ENCODE measurements around the gene NRXN3. TPM values are rescaled to one million over a fixed set of nuclear protein-coding genes. Genes with fewer than 3 reads are reported as not detected.

NRXN3 gene
- total and polyA plus RNA-seq, 8 donors = 0.29 to 41.1 (median 9.1) TPM

DNA sequence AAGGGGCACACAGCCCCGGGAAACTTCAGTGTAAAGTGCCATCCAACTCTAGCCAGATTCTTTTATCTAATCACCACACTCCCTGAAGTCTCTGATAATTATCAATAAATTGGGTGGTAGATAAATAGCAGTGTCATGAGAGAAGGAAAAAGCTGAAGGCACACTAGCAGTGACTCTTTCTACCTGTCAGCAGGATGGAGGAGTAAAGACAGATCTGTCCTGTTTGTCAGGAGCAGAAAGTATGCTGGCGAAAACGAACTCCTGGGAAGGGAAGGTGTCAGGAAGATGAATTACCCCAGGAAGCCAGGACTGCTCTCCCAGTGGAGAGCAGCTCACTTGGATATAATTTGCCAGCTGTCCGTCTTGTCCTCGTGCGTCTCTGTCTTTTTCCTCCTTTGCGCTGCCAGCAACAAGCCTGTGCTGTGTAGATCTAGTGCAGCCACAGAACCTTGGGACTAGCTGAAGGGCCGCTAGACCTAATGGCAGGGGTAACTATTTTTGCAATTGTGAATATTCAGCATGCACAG lies 1059.3 kb downstream of the NRXN3 start:
- TF ChIP-seq, protein P1, sequence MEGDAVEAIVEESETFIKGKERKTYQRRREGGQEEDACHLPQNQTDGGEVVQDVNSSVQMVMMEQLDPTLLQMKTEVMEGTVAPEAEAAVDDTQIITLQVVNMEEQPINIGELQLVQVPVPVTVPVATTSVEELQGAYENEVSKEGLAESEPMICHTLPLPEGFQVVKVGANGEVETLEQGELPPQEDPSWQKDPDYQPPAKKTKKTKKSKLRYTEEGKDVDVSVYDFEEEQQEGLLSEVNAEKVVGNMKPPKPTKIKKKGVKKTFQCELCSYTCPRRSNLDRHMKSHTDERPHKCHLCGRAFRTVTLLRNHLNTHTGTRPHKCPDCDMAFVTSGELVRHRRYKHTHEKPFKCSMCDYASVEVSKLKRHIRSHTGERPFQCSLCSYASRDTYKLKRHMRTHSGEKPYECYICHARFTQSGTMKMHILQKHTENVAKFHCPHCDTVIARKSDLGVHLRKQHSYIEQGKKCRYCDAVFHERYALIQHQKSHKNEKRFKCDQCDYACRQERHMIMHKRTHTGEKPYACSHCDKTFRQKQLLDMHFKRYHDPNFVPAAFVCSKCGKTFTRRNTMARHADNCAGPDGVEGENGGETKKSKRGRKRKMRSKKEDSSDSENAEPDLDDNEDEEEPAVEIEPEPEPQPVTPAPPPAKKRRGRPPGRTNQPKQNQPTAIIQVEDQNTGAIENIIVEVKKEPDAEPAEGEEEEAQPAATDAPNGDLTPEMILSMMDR (IDR thresholded peaks at IDR 0.05) = no peak
- TF ChIP-seq EP300 (IDR thresholded peaks at IDR 0.05) = no peak
- TF ChIP-seq POLR2A (IDR thresholded peaks at IDR 0.05) = no peak
- TF ChIP-seq POLR2AphosphoS5 (IDR thresholded peaks at IDR 0.05) = no peak
- H3K9me3 ChIP-seq = no peaks in the 10 kb centered on the region
- DNase-seq = peak in 1 of 2 donors; percentile 9
- H3K4me3 ChIP-seq = no peak overlapping the region
- intact Hi-C loops (cut with DNase I; ENCODE audit: low total_unique reads) = no loop called here
- 20 to 32% (median 28%) methylated on average over 8 of the region's 8 CpGs for WGBS, 5 donors
- H3K27ac ChIP-seq = no peak overlapping the region
- no peaks in the 10 kb centered on the region for H3K36me3 ChIP-seq
- H3K27me3 ChIP-seq = no peaks in the 10 kb centered on the region
- H3K4me1 ChIP-seq = peaks cover 0 to 6% (median 0%) of the 10 kb centered on the region in 4 donors

DNA sequence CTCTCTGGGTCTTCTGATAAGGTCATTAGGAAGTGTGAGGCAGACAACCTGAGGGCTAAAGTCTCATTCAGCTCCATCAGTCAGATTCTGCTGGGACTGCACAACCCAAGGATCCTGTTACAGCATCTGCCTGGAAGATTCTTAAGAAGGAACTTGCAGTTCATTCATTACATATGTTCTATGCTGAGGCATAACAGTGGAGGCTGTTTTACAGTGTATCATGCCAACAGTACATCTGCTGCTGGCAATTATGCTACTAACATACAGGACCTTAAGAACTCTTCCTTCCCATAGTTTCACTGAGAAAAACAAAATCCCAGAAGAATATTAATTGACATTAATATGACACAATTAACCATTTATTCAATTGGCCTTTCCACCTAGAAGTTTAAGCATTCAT lies 1072.5 kb downstream of the NRXN3 start:
- DNase-seq = peak in 1 of 2 donors; percentile 21
- Histone ChIP-seq H3K36me3 (no peaks in the 10 kb centered on the region), H3K9me3 (no peaks in the 10 kb centered on the region), H3K27me3 (no peaks in the 10 kb centered on the region), H3K4me1 (no peaks in the 10 kb centered on the region), H3K27ac (no peak overlapping the region), H3K4me3 (no peak overlapping the region)
- intact Hi-C loops (cut with DNase I; ENCODE audit: low total_unique reads) = no loop called here
- TF ChIP-seq POLR2A (IDR thresholded peaks at IDR 0.05) (no peak), EP300 (IDR thresholded peaks at IDR 0.05) (no peak), POLR2AphosphoS5 (IDR thresholded peaks at IDR 0.05) (no peak)
- TF ChIP-seq, protein P1 (IDR thresholded peaks at IDR 0.05) = no peak

DNA sequence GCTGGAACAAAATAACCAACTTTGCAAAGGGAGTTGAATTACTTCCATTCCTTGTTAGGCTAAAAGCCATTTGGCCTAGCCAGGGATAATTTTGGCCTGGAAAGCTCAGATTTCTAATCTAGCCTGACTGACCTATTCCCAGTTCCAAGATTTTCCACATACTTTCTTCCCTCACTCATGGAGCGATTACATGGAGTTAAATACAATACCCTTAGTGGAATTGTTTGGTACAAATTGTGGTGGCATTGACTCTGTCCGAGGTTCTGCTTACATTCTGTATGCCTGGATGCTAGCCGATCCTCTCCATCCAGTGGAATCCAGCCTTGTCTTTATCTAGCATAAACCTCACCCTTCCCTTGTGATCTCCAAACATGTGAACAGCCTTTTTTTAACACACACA lies 1076.0 kb downstream of the NRXN3 start:
- Histone ChIP-seq H3K9me3 (no peaks in the 10 kb centered on the region), H3K36me3 (no peaks in the 10 kb centered on the region), H3K4me1 (no peaks in the 10 kb centered on the region), H3K27ac (no peak overlapping the region), H3K27me3 (no peaks in the 10 kb centered on the region), H3K4me3 (no peak overlapping the region)
- intact Hi-C loops (cut with DNase I; ENCODE audit: low total_unique reads) = no loop called here
- TF ChIP-seq POLR2AphosphoS5 (IDR thresholded peaks at IDR 0.05) (no peak), EP300 (IDR thresholded peaks at IDR 0.05) (no peak), POLR2A (IDR thresholded peaks at IDR 0.05) (no peak)
- TF ChIP-seq, protein P1 (IDR thresholded peaks at IDR 0.05) = no peak
- 53 to 76% (median 58%) methylated on average over 3 of the region's 3 CpGs for WGBS, 5 donors
- no peak for DNase-seq

DNA sequence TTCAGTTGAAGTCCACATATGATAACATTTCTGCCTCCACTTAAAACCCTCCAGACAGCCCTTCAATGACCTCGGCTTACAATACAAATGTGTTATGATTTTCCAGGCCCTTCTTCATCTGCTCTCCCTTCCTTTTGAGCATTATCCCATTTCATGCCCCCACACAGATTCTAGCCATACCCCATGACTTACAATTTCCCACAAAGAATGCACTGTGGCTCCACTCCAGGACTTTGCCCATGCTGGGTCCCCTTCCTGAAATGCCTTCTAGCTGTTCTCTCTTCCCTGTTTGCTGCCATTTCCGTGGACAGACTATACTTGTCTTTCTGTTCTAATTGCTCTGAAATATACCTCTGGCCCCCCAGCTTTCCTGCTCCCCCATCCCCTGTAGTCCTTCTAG lies 1078.0 kb downstream of the NRXN3 start:
- intact Hi-C loops (cut with DNase I; ENCODE audit: low total_unique reads) = no loop called here
- no peaks in the 10 kb centered on the region for H3K9me3 ChIP-seq
- no peaks in the 10 kb centered on the region for H3K4me1 ChIP-seq
- WGBS, 5 donors = 68 to 86% (median 85%) methylated on average over 2 of the region's 2 CpGs
- no peaks in the 10 kb centered on the region for H3K36me3 ChIP-seq
- H3K27ac ChIP-seq = no peak overlapping the region
- no peaks in the 10 kb centered on the region for H3K27me3 ChIP-seq
- TF ChIP-seq POLR2A (IDR thresholded peaks at IDR 0.05) (no peak), POLR2AphosphoS5 (IDR thresholded peaks at IDR 0.05) (no peak), EP300 (IDR thresholded peaks at IDR 0.05) (no peak)
- TF ChIP-seq, protein P1 (IDR thresholded peaks at IDR 0.05) = no peak
- DNase-seq = no peak
- H3K4me3 ChIP-seq = no peak overlapping the region

All from stomach (tissue), 9 donors.